CD4-positive, alpha-beta T cell (primary cell): Measurements from ENCODE around the gene EPB41L4A. TPM values are rescaled to one million over a fixed set of nuclear protein-coding genes. Genes with fewer than 3 reads are reported as not detected.

Experiments used
- ATAC-seq: fragments of 200-7000 bp; cut with Tn5 transposase; one replicate; pipeline ENCODE4 v1.10.0; 2022; ENCODE audit warnings: mild to moderate bottlenecking; ENCODE audit not compliant: poor library complexity
- CTCF ChIA-PET: fragments of 350-600 bp; sonication (Branson Sonifier 250); formaldehyde crosslinking; loops from one replicate; lab custom pipeline; 2021; ENCODE audit warnings: antibody characterized with exemption, inconsistent platforms; lab: Charles Lee
- POLR2A ChIA-PET: fragments of 350-600 bp; sonication (Branson Sonifier 250); formaldehyde crosslinking; loops from one replicate; lab custom pipeline; 2021; ENCODE audit warnings: antibody characterized with exemption, inconsistent platforms; lab: Charles Lee
- DNase-seq, 14 experiments: peaks; one replicate each; pipeline ENCODE4 v3.0.0-alpha.2; 2013 to 2020; ENCODE audit warnings: mixed read lengths in 2 of 14
- H3K27ac ChIP-seq, 2 donors: one replicate each; pipeline versions ENCODE4 v1.5.1 to v1.7.0; 2013; ENCODE audit warnings: low read length in 2 of 2, low read depth in 1 of 2, mild to moderate bottlenecking in 1 of 2
- H3K27me3 ChIP-seq, 2 experiments: 1 replicate in 1 of 2; 2 replicates in 1 of 2; pipeline versions ENCODE4 v1.6.1 to v1.7.0; 2013; ENCODE audit warnings: low read length in 2 of 2, control low read depth in 1 of 2, mild to moderate bottlenecking in 1 of 2, moderate library complexity in 1 of 2; ENCODE audit not compliant: insufficient read depth in 2 of 2, control insufficient read depth in 1 of 2
- H3K36me3 ChIP-seq: one replicate; pipeline ENCODE4 v1.6.1; 2013; ENCODE audit warnings: low read length, control low read depth; ENCODE audit not compliant: insufficient read depth
- H3K4me1 ChIP-seq: one replicate; pipeline ENCODE4 v1.6.1; 2013; ENCODE audit warnings: low read length, control low read depth; ENCODE audit not compliant: insufficient read depth
- H3K4me3 ChIP-seq: one replicate; pipeline ENCODE4 v1.5.1; 2013; ENCODE audit warnings: mild to moderate bottlenecking, low read length, moderate library complexity
- H3K9me3 ChIP-seq, 2 experiments: 1 replicate in 1 of 2; 2 replicates in 1 of 2; pipeline versions ENCODE4 v1.6.1 to v1.7.0; 2013; ENCODE audit warnings: low read length in 2 of 2, mild to moderate bottlenecking in 2 of 2, control low read depth in 1 of 2, moderate library complexity in 1 of 2; ENCODE audit not compliant: control insufficient read depth in 1 of 2, insufficient read depth in 1 of 2
- H3K27ac Mint-ChIP-seq: one replicate; pipeline ENCODE4 v1.8.0; 2020; ENCODE audit warnings: mixed read lengths
- H3K27me3 Mint-ChIP-seq: one replicate; pipeline ENCODE4 v1.8.0; 2021; ENCODE audit warnings: mixed read lengths
- H3K36me3 Mint-ChIP-seq: one replicate; pipeline ENCODE4 v1.8.0; 2021; ENCODE audit warnings: low read depth, mixed read lengths
- H3K4me1 Mint-ChIP-seq: one replicate; pipeline ENCODE4 v1.8.0; 2021; ENCODE audit warnings: low read depth, mixed read lengths
- H3K4me3 Mint-ChIP-seq: one replicate; pipeline ENCODE4 v1.8.0; 2020; ENCODE audit warnings: mild to moderate bottlenecking, mixed read lengths
- H3K9me3 Mint-ChIP-seq: one replicate; pipeline ENCODE4 v1.8.0; 2020; ENCODE audit warnings: mixed read lengths
- CTCF ChIP-seq: fragments of 200-600 bp; IDR thresholded peaks from one replicate; pipeline ENCODE4 v1.8.0; 2022; ENCODE audit warnings: antibody characterized with exemption, mild to moderate bottlenecking
- intact Hi-C, 2 experiments: fragments of 100-400 bp; cut with DNase I in 1 of 2; cut with micrococcal nuclease in 1 of 2; formaldehyde crosslinking; loops; one replicate each; pipeline versions ENCODE4 v1.15.1 to v1.9.0; 2023 to 2025; cut with DNase I, micrococcal nuclease
- total RNA-seq, 174 experiments: library from RNA in 2 of 174; stranded (reverse) in 2 of 174; gene quantifications; one replicate each; pipeline ENCODE4 v1.2.3 and lab custom pipeline; 2021 to 2026

The EPB41L4A gene
- total RNA-seq, 2 experiments from 2014 or later = 0.08 TPM; not detected in 1

- Mint-ChIP-seq H3K27me3 (peaks cover 35% of the 10 kb centered on the region), H3K4me1 (no peaks in the 10 kb centered on the region), H3K36me3 (no peaks in the 10 kb centered on the region), H3K4me3 (no peak overlapping the region), H3K27ac (no peak overlapping the region), H3K9me3 (no peaks in the 10 kb centered on the region)
- POLR2A ChIA-PET = no interaction called here
- peaks cover 0 to 10% of the 10 kb centered on the region in 2 experiments for H3K27me3 ChIP-seq
- CTCF ChIA-PET = interaction anchor here (0.9 kb wide), 1 partner anchor 10 kb away, joined by 3 read pairs; no protein-coding TSS in a partner anchor
- no peak for ATAC-seq
- no peaks in the 10 kb centered on the region for H3K9me3 ChIP-seq
- no peak overlapping the region for H3K4me3 ChIP-seq
- H3K36me3 ChIP-seq = no peaks in the 10 kb centered on the region
- no peak overlapping the region for H3K27ac ChIP-seq
- no peak for DNase-seq
- no peak for TF ChIP-seq CTCF
- intact Hi-C loops = no loop called here
- no peaks in the 10 kb centered on the region for H3K4me1 ChIP-seq
Measured at GRCh38 chr5:112317866-112318265, 101.2 kb downstream of the EPB41L4A start.

- H3K4me1 ChIP-seq = no peaks in the 10 kb centered on the region
- no peak overlapping the region for H3K27ac Mint-ChIP-seq
- CTCF ChIA-PET = no interaction called here
Measured at GRCh38 chr5:112316731-112317130, 102.3 kb downstream of the EPB41L4A start.

GRCh38 chr5:112316006-112316405, 103.1 kb downstream of the EPB41L4A start:
- Mint-ChIP-seq H3K9me3 (no peaks in the 10 kb centered on the region), H3K27ac (no peak overlapping the region), H3K4me1 (no peaks in the 10 kb centered on the region), H3K4me3 (no peak overlapping the region), H3K27me3 (peaks cover 39% of the 10 kb centered on the region), H3K36me3 (no peaks in the 10 kb centered on the region)
- TF ChIP-seq CTCF = no peak
- Histone ChIP-seq H3K4me3 (no peak overlapping the region), H3K27me3 (peaks cover 0 to 10% of the 10 kb centered on the region in 2 experiments), H3K9me3 (no peaks in the 10 kb centered on the region), H3K27ac (no peak overlapping the region), H3K36me3 (no peaks in the 10 kb centered on the region), H3K4me1 (no peaks in the 10 kb centered on the region)
- ATAC-seq (no peak), DNase-seq (no peak)
- CTCF ChIA-PET = no interaction called here
- intact Hi-C loops = no loop called here
- POLR2A ChIA-PET = no interaction called here

More at GRCh38 chr5:112316731-112317130, 102.3 kb downstream of the EPB41L4A start:
- H3K4me3 Mint-ChIP-seq = no peak overlapping the region
- no peaks in the 10 kb centered on the region for H3K9me3 ChIP-seq
- H3K27me3 ChIP-seq = peaks cover 0 to 10% of the 10 kb centered on the region in 2 experiments
- POLR2A ChIA-PET = no interaction called here
- intact Hi-C loops = no loop called here
- no peak overlapping the region for H3K27ac ChIP-seq
- TF ChIP-seq CTCF = no peak
- H3K27me3 Mint-ChIP-seq = peaks cover 42% of the 10 kb centered on the region
- no peaks in the 10 kb centered on the region for H3K36me3 Mint-ChIP-seq
- no peaks in the 10 kb centered on the region for H3K9me3 Mint-ChIP-seq
- H3K4me3 ChIP-seq = no peak overlapping the region
- DNase-seq (no peak), ATAC-seq (no peak)
- H3K36me3 ChIP-seq = no peaks in the 10 kb centered on the region
- no peaks in the 10 kb centered on the region for H3K4me1 Mint-ChIP-seq
